IMR-90 (cell line): ENCODE results near the gene OR10H2. TPM values are rescaled to one million over a fixed set of nuclear protein-coding genes. Genes with fewer than 3 reads are reported as not detected.

Experiments
- ATAC-seq: fragments of 200-7000 bp; cut with Tn5 transposase; 2 replicates; pipeline ENCODE4 v1.9.1; 2020; ENCODE audit warnings: low read depth, mild to moderate bottlenecking, moderate library complexity
- BruUV-seq: library from RNA; stranded (reverse); fragments of 400-500 nt; replicated peaks from 2 replicates; lab custom pipeline; 2021; lab: Mats Ljungman, UMichigan
- CTCF ChIA-PET: fragments of 300-600 bp; formaldehyde crosslinking; extraction: SDS; loops from one replicate; lab custom pipeline; 2021; ENCODE audit warnings: antibody characterized with exemption; lab: Yijun Ruan, JAX
- POLR2A ChIA-PET: fragments of 300-600 bp; sonication (Branson Sonifier 250); formaldehyde crosslinking; loops from one replicate; lab custom pipeline; 2022; ENCODE audit warnings: antibody characterized with exemption; ENCODE audit not compliant: unreplicated experiment; lab: Charles Lee
- DNase-seq: peaks from one replicate; pipeline ENCODE4 v3.0.0; 2013
- H2AFZ ChIP-seq: replicated peaks from 2 replicates; pipeline ENCODE3; 2013; ENCODE audit warnings: low read length, mild to moderate bottlenecking; ENCODE audit not compliant: poor library complexity
- H2AK5ac ChIP-seq: 2 replicates; pipeline ENCODE4 v1.6.1; 2013; ENCODE audit warnings: low read depth, low read length, inconsistent platforms
- H2AK9ac ChIP-seq: replicated peaks from 2 replicates; pipeline ENCODE3; 2013; ENCODE audit warnings: mild to moderate bottlenecking, low read depth, low read length, moderate library complexity; ENCODE audit not compliant: poor library complexity
- H2BK120ac ChIP-seq: 2 replicates; pipeline ENCODE4 v1.6.1; 2013; ENCODE audit warnings: low read depth, low read length, inconsistent platforms
- H2BK15ac ChIP-seq: 3 replicates; pipeline ENCODE4 v1.6.1; 2013; ENCODE audit warnings: low read depth, low read length, inconsistent platforms
- H2BK20ac ChIP-seq: 2 replicates; pipeline ENCODE4 v1.6.1; 2013; ENCODE audit warnings: low read depth, mild to moderate bottlenecking, inconsistent platforms, low read length, moderate library complexity
- H2BK5ac ChIP-seq: 2 replicates; pipeline ENCODE4 v1.6.1; 2013; ENCODE audit warnings: mild to moderate bottlenecking, low read depth, low read length, inconsistent platforms; ENCODE audit not compliant: poor library complexity, severe bottlenecking
- H3K14ac ChIP-seq: replicated peaks from 2 replicates; pipeline ENCODE4 v1.6.1; 2013; ENCODE audit warnings: low read depth, low read length, inconsistent platforms
- H3K18ac ChIP-seq: 2 replicates; pipeline ENCODE4 v1.6.1; 2013; ENCODE audit warnings: low read depth, low read length, control low read depth
- H3K23ac ChIP-seq: 2 replicates; pipeline ENCODE4 v1.6.1; 2013; ENCODE audit warnings: low read depth, low read length, inconsistent platforms
- H3K27ac ChIP-seq: 2 replicates; pipeline ENCODE4 v1.5.1; 2013; ENCODE audit warnings: mild to moderate bottlenecking, control low read depth, low read length; ENCODE audit not compliant: insufficient read depth
- H3K27me3 ChIP-seq: 2 replicates; pipeline ENCODE4 v1.6.1; 2013; ENCODE audit warnings: low read length; ENCODE audit not compliant: control insufficient read depth, insufficient read depth
- H3K36me3 ChIP-seq: 2 replicates; pipeline ENCODE4 v1.6.1; 2013; ENCODE audit warnings: low read length, mixed read lengths; ENCODE audit not compliant: control insufficient read depth, insufficient read depth
- H3K4ac ChIP-seq: 2 replicates; pipeline ENCODE4 v1.6.1; 2013; ENCODE audit warnings: low read depth, low read length, inconsistent platforms
- H3K4me1 ChIP-seq: 2 replicates; pipeline ENCODE4 v1.6.1; 2013; ENCODE audit warnings: low read length, mixed read lengths; ENCODE audit not compliant: control insufficient read depth, insufficient read depth
- H3K4me2 ChIP-seq: 2 replicates; pipeline ENCODE4 v1.6.1; 2013; ENCODE audit warnings: low read depth, mild to moderate bottlenecking, control low read depth, low read length, moderate library complexity
- H3K4me3 ChIP-seq: 2 replicates; pipeline ENCODE4 v1.5.1; 2013; ENCODE audit warnings: low read depth, mild to moderate bottlenecking, control low read depth, low read length, moderate library complexity; ENCODE audit not compliant: insufficient read depth
- H3K56ac ChIP-seq: 2 replicates; pipeline ENCODE4 v1.6.1; 2013; ENCODE audit warnings: low read length, inconsistent platforms; ENCODE audit not compliant: insufficient read depth; ENCODE audit errors: extremely low read depth
- H3K79me1 ChIP-seq, 2 experiments: 2 replicates each; pipeline ENCODE4 v1.6.1; 2013; ENCODE audit warnings: low read length in 2 of 2, inconsistent platforms in 1 of 2, low read depth in 1 of 2
- H3K9ac ChIP-seq: 2 replicates; pipeline ENCODE4 v1.6.1; 2013; ENCODE audit warnings: low read depth, low read length, control low read depth
- H3K9me1 ChIP-seq: 2 replicates; pipeline ENCODE4 v1.6.1; 2013; ENCODE audit warnings: low read length, inconsistent platforms; ENCODE audit not compliant: insufficient read depth
- H3K9me3 ChIP-seq: 2 replicates; pipeline ENCODE4 v1.6.1; 2013; ENCODE audit warnings: low read length; ENCODE audit not compliant: control insufficient read depth, insufficient read depth
- H4K20me1 ChIP-seq: 2 replicates; pipeline ENCODE4 v1.6.1; 2013; ENCODE audit warnings: low read length, inconsistent platforms; ENCODE audit not compliant: insufficient read depth
- H4K5ac ChIP-seq: 2 replicates; pipeline ENCODE4 v1.6.1; 2013; ENCODE audit warnings: mild to moderate bottlenecking, low read depth, low read length, control low read depth
- H4K8ac ChIP-seq, 2 experiments: 2 replicates each; pipeline ENCODE4 v1.6.1; 2013; ENCODE audit warnings: low read depth in 2 of 2, low read length in 2 of 2, control low read depth in 1 of 2, inconsistent platforms in 1 of 2
- H4K91ac ChIP-seq: 2 replicates; pipeline ENCODE4 v1.6.1; 2013; ENCODE audit warnings: low read depth, low read length, inconsistent platforms; ENCODE audit not compliant: insufficient read depth
- BHLHE40 ChIP-seq: fragments of 150-350 bp; IDR thresholded peaks from 2 replicates; pipeline ENCODE4 v1.6.1; 2016; ENCODE audit warnings: mild to moderate bottlenecking, low read depth, low read length
- CEBPB ChIP-seq: IDR thresholded peaks from 2 replicates; pipeline ENCODE4 v1.6.1; 2012; ENCODE audit warnings: low read depth, low read length, improper control_type of control experiment
- CHD1 ChIP-seq: IDR thresholded peaks from 2 replicates; pipeline ENCODE4 v1.6.1; 2012; ENCODE audit warnings: low read depth, low read length, improper control_type of control experiment
- ELK1 ChIP-seq: fragments of 150-350 bp; IDR thresholded peaks from 2 replicates; pipeline ENCODE4 v1.6.1; 2016; ENCODE audit warnings: low read depth, mild to moderate bottlenecking, low read length, moderate library complexity, borderline replicate concordance
- FOS ChIP-seq: fragments of 150-350 bp; IDR thresholded peaks from 2 replicates; pipeline ENCODE4 v1.6.1; 2016; ENCODE audit warnings: low read depth, low read length
- MAFK ChIP-seq: IDR thresholded peaks from 2 replicates; pipeline ENCODE4 v1.6.1; 2012; ENCODE audit warnings: low read depth, low read length, improper control_type of control experiment
- MAZ ChIP-seq: IDR thresholded peaks from 2 replicates; pipeline ENCODE4 v1.6.1; 2012; ENCODE audit warnings: low read depth, mild to moderate bottlenecking, low read length, improper control_type of control experiment, moderate library complexity, borderline replicate concordance
- MXI1 ChIP-seq: IDR thresholded peaks from 2 replicates; pipeline ENCODE4 v1.6.1; 2012; ENCODE audit warnings: low read depth, mild to moderate bottlenecking, low read length, moderate library complexity, borderline replicate concordance
- NFE2L2 ChIP-seq: fragments of 150-350 bp; IDR thresholded peaks from 2 replicates; pipeline ENCODE4 v1.6.1; 2016; ENCODE audit warnings: low read depth, mild to moderate bottlenecking, low read length
- POLR2A ChIP-seq: IDR thresholded peaks from 2 replicates; pipeline ENCODE4 v1.6.1; 2012; ENCODE audit warnings: mild to moderate bottlenecking, low read depth, low read length
- RAD21 ChIP-seq: IDR thresholded peaks from 2 replicates; pipeline ENCODE4 v1.6.1; 2012; ENCODE audit warnings: low read length, improper control_type of control experiment
- RCOR1 ChIP-seq: IDR thresholded peaks from 2 replicates; pipeline ENCODE4 v1.6.1; 2012; ENCODE audit warnings: mild to moderate bottlenecking, low read length, improper control_type of control experiment; ENCODE audit not compliant: insufficient replicate concordance
- RFX5 ChIP-seq: IDR thresholded peaks from 2 replicates; pipeline ENCODE4 v1.8.0; 2012; ENCODE audit warnings: low read depth, mild to moderate bottlenecking, low read length, moderate library complexity
- SMC3 ChIP-seq: fragments of 150-350 bp; IDR thresholded peaks from 2 replicates; pipeline ENCODE4 v1.6.1; 2016; ENCODE audit warnings: low read depth, mild to moderate bottlenecking, antibody characterized with exemption, low read length, moderate library complexity
- WGBS, 2 experiments: methylation state at CpG; one replicate each; pipeline versions ENCODE4 v1.1.5 to v1.1.7; 2013; ENCODE audit warnings: missing lambda C conversion rate in 2 of 2; ENCODE audit not compliant: insufficient read length in 1 of 2; ENCODE audit errors: extremely low coverage in 2 of 2; 5-methylcytosine and 5-hydroxymethylcytosine counted together
- dilution Hi-C: fragments of 300-500 bp; cut with HindIII; formaldehyde crosslinking; loops from one replicate; pipeline ENCODE4 v1.14.3; 2018; ENCODE audit warnings: low sequenced_read_pairs; ENCODE audit not compliant: unreplicated experiment
- in situ Hi-C: fragments of 300-500 bp; cut with MboI; formaldehyde crosslinking; loops from 3 replicates; pipeline ENCODE4 v1.14.3; 2019; ENCODE audit warnings: low sequenced_read_pairs, inconsistent platforms, mixed read lengths
- intact Hi-C: fragments of 100-400 bp; cut with micrococcal nuclease; formaldehyde crosslinking; loops from 2 replicates; pipeline ENCODE4 v1.10.0; 2022
- polyA plus RNA-seq, 3 experiments: library from polyadenylated mRNA; depleted of rRNA; stranded (reverse); fragments of >200 nt; gene quantifications; 2 replicates each; pipeline ENCODE4 v1.2.3, GENCODE V29; 2012; ENCODE audit warnings: low replicate concordance in 1 of 3
- total RNA-seq: library from RNA; depleted of rRNA; stranded (reverse); fragments of >200 nt; gene quantifications from 2 replicates; pipeline ENCODE4 v1.2.3, GENCODE V29; 2012
- TF ChIP-seq, protein P1 (sequence below): conservative IDR thresholded peaks from 2 replicates; pipeline ENCODE4 v1.5.1; 2012; ENCODE audit warnings: mild to moderate bottlenecking, low read depth, low read length, improper control_type of control experiment
- TF ChIP-seq, protein P2 (sequence below): fragments of 150-350 bp; IDR thresholded peaks from 2 replicates; pipeline ENCODE4 v1.6.1; 2017; ENCODE audit warnings: mild to moderate bottlenecking, antibody characterized with exemption, low read length, low read depth

Gene OR10H2
- total and polyA plus RNA-seq, 2 of the 4 experiments (the other 2 are of a cell fraction), result not detected

DNA sequence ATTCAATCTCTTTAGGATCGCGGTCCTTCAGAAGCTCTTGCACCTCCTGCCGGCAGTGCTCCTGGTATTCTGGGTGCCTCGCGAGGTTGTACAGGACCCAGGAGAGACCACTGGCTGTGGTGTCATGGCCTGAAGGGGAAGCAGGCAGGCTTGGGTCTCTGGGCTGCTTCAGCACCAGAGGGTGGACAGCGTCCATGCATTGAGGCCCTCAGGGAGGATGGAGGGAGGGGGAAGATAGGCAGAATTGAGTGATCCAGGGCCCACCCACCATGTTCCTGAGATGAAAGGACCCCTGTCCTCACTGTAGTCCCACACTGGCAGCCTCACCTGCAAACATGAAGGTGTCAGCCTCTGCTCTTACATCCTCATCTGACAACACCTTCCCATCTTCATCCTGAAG is 41.8 kb downstream of the OR10H2 start:
- ChIA-PET CTCF (no interaction called here), POLR2A (no interaction called here)
- Histone ChIP-seq H2AFZ (no peak overlapping the region), H3K18ac (no peak overlapping the region), H2BK120ac (no peak overlapping the region), H3K9ac (no peak overlapping the region), H3K36me3 (no peaks in the 10 kb centered on the region), H2AK9ac (no peak overlapping the region), H3K4ac (no peak overlapping the region), H3K23ac (no peak overlapping the region), H4K8ac (no peak overlapping the region), H4K91ac (no peak overlapping the region), H2BK20ac (no peak overlapping the region), H3K9me1 (no peaks in the 10 kb centered on the region), H3K9me3 (peaks cover 31% of the 10 kb centered on the region), H3K56ac (no peak overlapping the region), H3K4me1 (no peaks in the 10 kb centered on the region), H2BK15ac (no peak overlapping the region), H3K27ac (no peak overlapping the region), H4K20me1 (no peaks in the 10 kb centered on the region), H3K27me3 (no peaks in the 10 kb centered on the region), H3K4me2 (no peak overlapping the region), H2BK5ac (no peak overlapping the region), H4K5ac (no peak overlapping the region), H3K14ac (no peak overlapping the region), H2AK5ac (no peak overlapping the region), H3K79me1 (no peaks in the 10 kb centered on the region), H3K4me3 (no peak overlapping the region)
- no peak for TF ChIP-seq CHD1
- no peak for TF ChIP-seq BHLHE40
- no peak for TF ChIP-seq RFX5
- TF ChIP-seq FOS, result no peak
- TF ChIP-seq, protein P1, sequence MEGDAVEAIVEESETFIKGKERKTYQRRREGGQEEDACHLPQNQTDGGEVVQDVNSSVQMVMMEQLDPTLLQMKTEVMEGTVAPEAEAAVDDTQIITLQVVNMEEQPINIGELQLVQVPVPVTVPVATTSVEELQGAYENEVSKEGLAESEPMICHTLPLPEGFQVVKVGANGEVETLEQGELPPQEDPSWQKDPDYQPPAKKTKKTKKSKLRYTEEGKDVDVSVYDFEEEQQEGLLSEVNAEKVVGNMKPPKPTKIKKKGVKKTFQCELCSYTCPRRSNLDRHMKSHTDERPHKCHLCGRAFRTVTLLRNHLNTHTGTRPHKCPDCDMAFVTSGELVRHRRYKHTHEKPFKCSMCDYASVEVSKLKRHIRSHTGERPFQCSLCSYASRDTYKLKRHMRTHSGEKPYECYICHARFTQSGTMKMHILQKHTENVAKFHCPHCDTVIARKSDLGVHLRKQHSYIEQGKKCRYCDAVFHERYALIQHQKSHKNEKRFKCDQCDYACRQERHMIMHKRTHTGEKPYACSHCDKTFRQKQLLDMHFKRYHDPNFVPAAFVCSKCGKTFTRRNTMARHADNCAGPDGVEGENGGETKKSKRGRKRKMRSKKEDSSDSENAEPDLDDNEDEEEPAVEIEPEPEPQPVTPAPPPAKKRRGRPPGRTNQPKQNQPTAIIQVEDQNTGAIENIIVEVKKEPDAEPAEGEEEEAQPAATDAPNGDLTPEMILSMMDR, result no peak
- TF ChIP-seq, protein P2, sequence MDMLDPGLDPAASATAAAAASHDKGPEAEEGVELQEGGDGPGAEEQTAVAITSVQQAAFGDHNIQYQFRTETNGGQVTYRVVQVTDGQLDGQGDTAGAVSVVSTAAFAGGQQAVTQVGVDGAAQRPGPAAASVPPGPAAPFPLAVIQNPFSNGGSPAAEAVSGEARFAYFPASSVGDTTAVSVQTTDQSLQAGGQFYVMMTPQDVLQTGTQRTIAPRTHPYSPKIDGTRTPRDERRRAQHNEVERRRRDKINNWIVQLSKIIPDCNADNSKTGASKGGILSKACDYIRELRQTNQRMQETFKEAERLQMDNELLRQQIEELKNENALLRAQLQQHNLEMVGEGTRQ, result no peak
- no peak for TF ChIP-seq RAD21
- no peak for TF ChIP-seq MAZ
- TF ChIP-seq ELK1, result no peak
- no peak for TF ChIP-seq SMC3
- no peak for TF ChIP-seq RCOR1
- TF ChIP-seq MXI1, result no peak
- no peak for TF ChIP-seq MAFK
- TF ChIP-seq POLR2A, result no peak
- TF ChIP-seq NFE2L2, result no peak
- TF ChIP-seq CEBPB, result no peak
- BruUV-seq, result no TSS peak
- dilution Hi-C loops (no loop called here), in situ Hi-C loops (no loop called here), intact Hi-C loops (no loop called here)
- no peak for DNase-seq
- no peak for ATAC-seq
- no CpG with 5 or more reads among the region's 6 CpGs for WGBS, 2 experiments
